NCI-H2107 (cell line): ENCODE data around the gene CSGALNACT2.

ENCODE experiments used
- DNase-seq: peaks from one replicate; lab custom pipeline; 2025; lab: John Stamatoyannopoulos, UW

Gene CSGALNACT2

GRCh38 chr10:43202657-43203447, 64.6 kb downstream of the CSGALNACT2 start:
- no peak for DNase-seq

GRCh38 chr10:43203448-43204041, 65.3 kb downstream of the CSGALNACT2 start:
- no peak for DNase-seq

GRCh38 chr10:43204042-43204942, 66.0 kb downstream of the CSGALNACT2 start:
- no peak for DNase-seq

GRCh38 chr10:43204943-43205671, 66.9 kb downstream of the CSGALNACT2 start:
- DNase-seq, result no peak

- DNase-seq, result no peak
These were observed 67.6 kb downstream of the CSGALNACT2 start for GRCh38 chr10:43205681-43206390.

GRCh38 chr10:43206391-43207235, 68.4 kb downstream of the CSGALNACT2 start:
- no peak for DNase-seq

- DNase-seq, result no peak
These were observed 70.2 kb downstream of the CSGALNACT2 start for GRCh38 chr10:43208147-43209073.

- DNase-seq, result no peak
These were observed 70.8 kb downstream of the CSGALNACT2 start for GRCh38 chr10:43209074-43209455.

- no peak for DNase-seq
These were observed 71.5 kb downstream of the CSGALNACT2 start for GRCh38 chr10:43209651-43210141.

- no peak for DNase-seq
These were observed 72.3 kb downstream of the CSGALNACT2 start for GRCh38 chr10:43210556-43210955.

- no peak for DNase-seq
These were observed 72.8 kb downstream of the CSGALNACT2 start for GRCh38 chr10:43211030-43211429.

GRCh38 chr10:43211431-43212042, 73.3 kb downstream of the CSGALNACT2 start:
- no peak for DNase-seq

- no peak for DNase-seq
These were observed 73.9 kb downstream of the CSGALNACT2 start for GRCh38 chr10:43212043-43212721.

- DNase-seq, result no peak
These were observed 76.1 kb downstream of the CSGALNACT2 start for GRCh38 chr10:43214071-43214955.

GRCh38 chr10:43214956-43215561, 76.8 kb downstream of the CSGALNACT2 start:
- no peak for DNase-seq

GRCh38 chr10:43215758-43216455, 77.7 kb downstream of the CSGALNACT2 start:
- DNase-seq, result no peak
